NCI-H345 treated with DMSO at 0.1 percent for 48 hours (cell line): ENCODE results near the gene ATG7.

Experiments
- DNase-seq: peaks from one replicate; lab custom pipeline; 2025; ENCODE audit not compliant: unreplicated experiment; lab: John Stamatoyannopoulos, UW

The ATG7 gene

DNA sequence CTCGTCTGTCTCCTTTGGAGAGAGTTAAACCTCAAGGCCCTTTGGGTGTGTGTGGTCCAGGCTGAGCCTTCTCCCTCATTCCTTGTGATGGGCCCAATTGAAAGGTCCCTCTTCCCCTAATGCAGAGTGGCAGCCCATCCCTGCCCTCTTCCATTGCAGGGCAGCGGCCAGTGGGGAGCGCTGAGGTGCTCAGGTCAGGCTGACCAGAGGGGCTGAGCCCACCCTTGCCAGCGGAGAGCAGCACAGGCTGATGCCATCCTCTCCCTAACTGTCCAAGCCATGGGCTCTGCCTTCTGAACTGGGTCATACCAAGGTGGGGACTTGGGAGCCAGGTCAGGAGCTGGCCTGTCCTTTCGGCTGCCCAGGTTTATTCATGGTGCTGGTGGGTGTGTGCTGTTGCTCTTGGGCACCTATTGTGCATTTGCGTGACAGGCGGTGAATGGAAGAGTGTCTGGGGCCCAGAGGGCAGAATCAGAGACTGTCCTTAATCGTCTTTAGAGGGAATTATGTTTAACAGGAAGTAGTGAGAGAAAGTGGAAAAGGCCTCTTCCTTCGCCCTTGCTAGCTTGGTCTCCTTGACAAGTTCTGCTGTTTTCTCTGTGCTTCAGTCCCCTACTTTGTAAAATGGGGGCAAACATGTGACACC, 274.6 kb downstream of the ATG7 start:
- DNase-seq: no peak

GRCh38 chr3:11547498-11547897, 275.3 kb downstream of the ATG7 start:
- DNase-seq: no peak

DNA sequence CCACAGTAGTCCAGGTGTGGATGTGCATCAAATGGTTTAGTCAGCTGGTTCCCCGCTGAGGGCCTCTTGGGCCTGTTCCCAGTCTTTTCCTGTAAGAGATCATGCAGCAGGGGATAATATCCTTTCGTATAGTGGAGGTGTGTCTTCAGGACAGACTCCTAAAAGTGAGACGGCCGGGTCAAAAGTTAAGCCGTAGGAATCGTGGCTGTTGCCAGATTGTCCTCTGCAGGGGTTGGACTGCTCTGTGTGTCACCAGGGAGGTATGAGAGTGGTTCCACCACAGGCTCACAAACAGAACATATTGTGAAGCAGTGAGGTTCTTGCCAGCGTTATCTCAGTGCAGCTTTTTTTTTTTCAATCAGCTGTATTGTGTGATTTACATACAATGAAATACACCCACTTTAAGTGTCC, 276.5 kb downstream of the ATG7 start:
- peak; percentile 49 for DNase-seq

GRCh38 chr3:11549580-11550140, 277.5 kb downstream of the ATG7 start:
- no peak for DNase-seq

- DNase-seq: no peak
These were observed 278.8 kb downstream of the ATG7 start for GRCh38 chr3:11551036-11551435.

- DNase-seq: no peak
These were observed 280.4 kb downstream of the ATG7 start for GRCh38 chr3:11552289-11553264.

DNA sequence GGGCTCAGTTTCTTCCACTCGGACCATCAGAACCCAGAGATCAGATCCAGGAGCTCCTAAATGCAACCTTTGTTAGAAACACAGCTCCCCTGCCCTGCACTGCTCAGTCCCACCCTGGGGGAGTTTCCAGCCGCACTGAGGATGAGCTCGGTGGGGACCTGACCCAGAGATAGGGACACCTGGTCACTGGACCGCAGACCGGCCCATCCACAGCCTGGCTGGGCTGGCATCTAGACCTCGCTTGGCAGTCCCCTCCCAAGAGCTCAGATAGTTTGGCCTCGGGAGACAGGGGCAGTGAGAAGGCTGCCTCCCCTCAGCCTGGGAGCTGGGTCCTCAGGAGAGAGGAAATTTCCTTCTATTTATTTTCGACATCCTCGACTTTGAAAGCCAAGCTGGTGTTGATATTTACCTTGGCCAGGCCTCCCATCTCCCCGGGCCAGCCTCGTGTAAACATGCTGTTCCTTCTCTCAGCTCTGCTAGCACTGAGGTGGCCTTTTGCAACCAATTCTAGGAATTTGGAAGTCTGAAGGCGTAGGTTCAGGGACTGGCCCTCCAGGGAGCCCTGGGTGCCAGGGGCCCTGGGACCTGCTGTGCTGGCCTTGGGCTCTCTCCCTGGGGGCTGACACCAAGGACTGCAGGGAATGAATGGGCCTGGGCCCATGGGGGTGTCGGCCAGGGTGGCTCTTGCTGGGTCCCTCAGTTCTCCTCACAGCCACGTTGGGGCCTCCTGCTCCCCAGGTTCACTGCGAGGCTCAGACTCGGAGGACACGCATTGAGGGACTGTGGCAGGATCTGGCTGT, 281.4 kb downstream of the ATG7 start:
- DNase-seq: no peak

DNA sequence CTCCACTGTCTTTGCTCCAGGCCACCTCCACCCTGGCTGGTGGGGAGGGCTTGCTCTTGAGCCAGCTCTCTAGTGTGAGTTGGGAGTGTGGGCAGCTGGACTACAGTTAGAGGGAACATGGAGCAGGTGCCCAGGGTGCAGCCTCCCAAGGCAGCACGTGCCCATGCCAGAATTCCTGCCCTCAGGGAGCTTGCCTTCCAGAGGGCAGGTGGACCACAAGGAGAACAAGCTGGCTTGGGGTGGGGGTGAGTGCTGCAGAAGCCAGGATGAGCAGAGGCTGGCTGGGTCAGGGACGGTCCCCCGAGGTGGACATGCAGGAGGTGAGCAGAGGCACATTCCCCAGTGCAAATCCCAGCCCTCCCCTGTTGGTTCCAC, 282.0 kb downstream of the ATG7 start:
- no peak for DNase-seq

DNA sequence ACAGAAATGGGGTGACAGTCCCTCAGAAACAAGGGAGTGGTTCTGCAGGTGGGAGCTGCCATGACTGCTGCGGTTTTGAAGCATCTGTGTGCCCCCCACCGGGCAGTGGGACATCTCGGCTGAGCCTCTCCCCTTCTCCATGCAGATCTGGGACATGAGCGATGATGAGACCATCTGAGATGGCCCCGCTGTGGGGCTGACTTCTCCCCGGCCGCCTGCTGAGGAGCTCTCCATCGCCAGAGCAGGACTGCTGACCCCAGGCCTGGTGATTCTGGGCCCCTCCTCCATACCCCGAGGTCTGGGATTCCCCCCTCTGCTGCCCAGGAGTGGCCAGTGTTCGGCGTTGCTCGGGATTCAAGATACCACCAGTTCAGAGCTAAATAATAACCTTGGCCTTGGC, 282.5 kb downstream of the ATG7 start:
- DNase-seq: no peak

DNA sequence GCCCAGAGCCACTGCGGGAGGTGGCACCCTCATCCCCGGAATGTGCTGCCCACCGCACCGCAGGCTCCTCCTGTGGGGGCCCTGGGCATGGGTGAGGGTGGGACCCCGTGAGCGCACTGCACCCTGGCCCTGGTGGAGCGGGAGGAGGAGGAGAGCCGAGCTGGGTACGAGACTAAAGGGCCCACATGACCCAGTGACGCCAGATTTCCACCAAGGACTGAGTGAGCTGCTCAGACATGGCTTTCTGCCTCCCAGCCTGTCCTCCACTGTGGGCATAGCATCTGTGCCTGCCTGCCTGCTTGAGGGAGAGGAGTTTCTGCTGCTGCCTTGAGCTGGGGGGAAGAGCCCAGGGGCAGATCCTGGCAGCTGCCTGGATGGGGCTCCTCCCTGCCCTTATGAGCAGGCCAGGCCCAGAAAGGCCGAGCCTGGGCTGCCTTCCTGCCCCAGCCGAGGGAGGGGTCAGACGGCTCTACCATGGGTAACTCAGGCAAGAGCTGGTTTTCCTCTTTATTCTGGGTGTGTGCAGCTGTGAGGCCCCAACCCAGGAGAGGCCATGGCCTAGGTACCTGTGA, 283.1 kb downstream of the ATG7 start:
- DNase-seq: no peak

DNA sequence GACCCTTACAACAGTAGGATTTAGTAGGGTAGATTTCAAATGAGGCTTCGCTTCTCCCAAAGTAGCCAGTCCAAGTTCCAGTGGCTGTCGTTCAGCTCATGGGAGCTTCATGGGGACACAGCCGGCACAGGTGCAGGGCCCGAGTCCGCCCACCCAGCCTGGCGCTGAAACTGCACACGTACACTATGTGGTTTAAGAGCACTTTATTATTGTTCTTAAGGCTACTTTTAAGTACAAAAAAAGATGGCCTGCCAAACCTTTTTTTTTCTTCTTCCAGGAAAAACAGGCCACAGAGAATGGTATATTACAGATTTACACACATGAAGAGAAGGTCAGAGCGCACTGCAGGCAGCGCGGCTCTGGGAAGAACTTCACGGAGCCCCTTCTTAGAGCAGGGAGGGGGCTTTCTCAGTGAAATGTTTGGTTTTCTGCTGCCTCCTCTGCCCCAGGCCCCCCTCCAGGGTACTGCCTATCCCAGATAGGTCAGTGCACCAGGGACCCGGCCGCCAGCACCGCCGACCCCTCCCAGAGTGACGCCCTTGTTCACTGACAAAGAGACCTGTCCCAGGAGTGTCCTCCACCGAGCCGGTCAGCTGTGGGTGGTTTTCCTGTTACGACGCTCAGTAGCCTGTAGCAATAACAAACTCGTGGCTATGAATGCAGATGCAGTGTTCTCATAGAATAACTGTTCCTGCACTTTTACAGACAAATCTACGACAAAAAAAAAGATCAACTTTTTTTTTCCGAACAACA, 283.9 kb downstream of the ATG7 start:
- no peak for DNase-seq

DNA sequence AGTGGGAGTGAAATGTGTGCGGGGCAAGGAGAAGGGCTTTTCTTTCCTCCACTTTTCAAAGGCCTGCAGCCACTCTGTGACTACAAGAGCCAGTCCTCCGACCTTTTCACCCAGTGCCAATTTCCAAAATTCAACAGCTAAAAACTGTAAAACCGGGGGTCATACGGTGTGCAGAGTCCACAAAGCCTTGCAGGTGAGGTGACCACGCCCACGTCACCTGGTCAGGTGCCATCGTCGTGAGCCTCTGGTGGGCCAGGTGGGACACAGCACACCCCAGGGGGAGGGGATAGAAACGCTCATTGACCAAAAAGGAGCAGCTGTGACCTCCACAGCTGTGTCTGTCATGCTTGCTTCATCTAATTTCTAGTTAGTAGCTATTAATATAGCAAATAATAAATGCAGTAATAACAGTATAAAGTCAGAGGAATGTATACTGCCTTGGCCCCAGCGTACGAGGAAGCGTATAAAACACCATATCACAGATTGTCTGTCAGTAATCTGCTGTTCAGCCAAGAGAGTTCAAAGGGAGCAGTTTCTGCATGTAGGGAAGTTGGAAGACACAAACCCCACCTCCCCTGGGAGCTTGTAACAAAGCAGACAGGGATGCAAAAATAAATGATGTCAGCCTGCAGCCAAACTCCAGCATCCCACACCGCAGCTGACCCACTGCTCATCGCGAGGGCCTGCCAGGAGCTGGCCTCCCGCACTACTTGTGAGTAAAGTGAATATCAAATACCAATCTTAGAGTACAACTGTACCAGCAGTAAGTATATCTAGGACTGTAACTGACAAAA, 284.9 kb downstream of the ATG7 start:
- DNase-seq: no peak

- DNase-seq: no peak
These were observed 285.8 kb downstream of the ATG7 start for GRCh38 chr3:11558002-11558401.

DNA sequence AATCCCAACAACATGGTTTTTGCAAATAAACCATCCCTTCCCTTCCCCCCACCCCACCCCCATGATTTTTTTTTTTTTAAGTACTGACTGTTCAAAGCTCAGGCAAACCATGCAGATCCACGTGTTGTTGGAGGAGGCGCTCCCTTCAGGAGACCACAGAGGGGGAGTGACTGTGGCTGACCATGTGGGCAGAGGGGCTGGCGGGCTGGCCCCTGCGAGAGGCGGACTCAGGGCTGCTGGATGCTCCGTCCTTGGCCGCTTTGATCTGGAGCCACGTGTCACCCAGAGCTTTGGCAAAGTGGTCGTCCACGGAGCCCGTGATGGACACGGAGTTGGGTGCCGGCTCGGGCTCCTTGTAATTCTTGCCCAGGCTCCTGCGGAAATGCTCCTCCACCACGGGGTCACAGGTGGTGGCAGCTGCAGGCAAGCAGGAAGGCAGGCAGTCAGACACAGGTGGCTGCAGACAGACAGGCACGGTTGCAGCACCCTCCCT, 286.3 kb downstream of the ATG7 start:
- DNase-seq: no peak

DNA sequence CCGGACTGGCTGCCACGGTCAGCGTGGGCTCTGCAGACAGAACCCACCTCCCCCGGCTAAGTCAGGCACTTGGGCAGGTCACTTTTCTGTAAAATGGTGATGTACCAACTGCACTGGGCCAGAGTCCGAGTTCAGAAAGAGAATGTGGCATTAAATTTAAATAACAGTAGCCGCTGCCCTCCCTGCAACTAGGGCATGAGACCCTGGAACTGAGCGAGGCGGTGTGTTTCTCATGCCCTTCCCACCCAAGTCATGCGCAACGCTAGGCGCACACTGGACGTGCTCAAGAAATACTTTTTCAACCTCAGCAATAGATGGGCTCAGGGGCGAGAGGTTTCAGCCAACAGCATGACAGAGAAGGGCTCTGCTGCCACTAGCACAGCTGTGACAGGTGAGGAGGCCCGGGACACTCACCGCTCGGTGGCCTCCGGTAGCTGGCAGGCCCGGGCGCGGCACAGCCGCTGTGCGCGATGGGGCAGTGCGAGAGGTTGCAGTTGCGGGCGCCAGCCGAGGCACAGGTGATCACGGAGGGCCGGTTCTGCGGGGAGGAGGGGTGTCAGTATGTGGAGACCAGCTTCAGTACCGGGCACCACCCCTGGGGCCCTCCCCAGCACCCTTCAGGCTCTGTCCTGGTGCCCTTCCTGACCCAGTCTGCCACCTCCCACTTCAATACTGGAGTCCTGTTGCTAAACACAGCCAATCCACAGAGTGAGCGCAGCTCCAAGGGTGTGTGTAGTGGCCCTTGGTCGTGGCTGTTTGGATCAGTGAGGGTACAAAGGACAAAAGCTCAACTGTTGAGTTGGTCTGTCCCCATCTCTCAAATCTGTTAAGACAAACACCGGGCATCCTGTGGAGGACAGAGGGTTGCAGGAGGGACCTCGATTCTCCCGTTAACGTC, 287.0 kb downstream of the ATG7 start:
- no peak for DNase-seq

DNA sequence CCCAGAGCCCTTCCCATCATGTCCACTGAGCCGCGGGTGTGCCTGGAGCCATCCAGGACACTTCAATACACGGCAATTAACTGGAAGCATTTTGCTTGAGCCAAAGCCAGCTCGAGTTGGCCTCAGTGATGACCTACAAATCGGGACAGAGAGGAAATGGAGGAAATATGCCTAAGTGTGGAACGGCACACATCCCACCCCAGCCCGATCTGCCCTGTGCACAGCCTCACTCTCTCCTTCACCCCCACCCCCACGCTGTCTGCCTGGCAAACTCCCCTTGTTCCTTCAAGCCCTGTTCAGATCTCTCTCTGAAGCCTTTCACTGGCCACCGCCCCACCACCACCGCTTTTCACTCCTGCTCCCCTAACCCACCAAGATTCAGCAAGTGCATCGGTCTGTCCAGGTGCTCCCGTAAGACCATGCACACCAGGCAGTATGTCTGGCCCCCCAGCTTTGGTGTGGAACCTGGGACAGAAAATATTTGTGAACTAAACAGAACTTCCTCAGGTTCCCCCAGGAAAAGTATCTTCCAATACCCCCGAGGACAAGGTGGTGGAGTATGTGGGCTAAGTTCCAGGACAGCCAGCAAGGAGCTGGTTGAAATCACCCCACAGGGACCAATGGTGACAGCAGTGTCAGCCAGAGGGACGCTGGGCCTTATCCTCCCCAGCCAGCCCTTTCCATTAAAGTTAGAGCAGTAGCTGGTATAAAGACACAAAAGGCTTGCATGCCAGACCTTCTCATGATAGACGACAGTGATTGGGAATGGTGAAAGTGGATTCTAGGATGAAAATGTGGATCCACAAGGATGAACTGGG, 287.8 kb downstream of the ATG7 start:
- DNase-seq: no peak

GRCh38 chr3:11560746-11561145, 288.5 kb downstream of the ATG7 start:
- DNase-seq: no peak
